ENCODE results near the gene SORBS1.

The SORBS1 gene

GRCh38 chr10:95266674-95267095 is 294.5 kb downstream of the SORBS1 start:
- H3K27me3 Mint-ChIP-seq, result no peaks in the 10 kb centered on the region
- ATAC-seq (replicated peaks), result peak; percentile 99 to 100

GRCh38 chr10:95265572-95265971 is 295.6 kb downstream of the SORBS1 start:
- H3K36me3 Mint-ChIP-seq, result peaks cover 21 to 46% of the 10 kb centered on the region in 2 donors

More at GRCh38 chr10:95266674-95267095, 294.5 kb downstream of the SORBS1 start:
- peaks cover 25 to 38% of the 10 kb centered on the region in 2 donors for H3K4me1 Mint-ChIP-seq
- peak overlapping the region; percentile 95 for H3K27ac Mint-ChIP-seq
- no peak for DNase-seq
- no peaks in the 10 kb centered on the region for H3K9me3 Mint-ChIP-seq
- H3K4me3 Mint-ChIP-seq, result peak overlapping the region in 1 of 2 donors; percentile 57
- H3K36me3 Mint-ChIP-seq, result peaks cover 21 to 43% of the 10 kb centered on the region in 2 donors

GRCh38 chr10:95264227-95265051 is 296.7 kb downstream of the SORBS1 start:
- peaks cover 27 to 45% of the 10 kb centered on the region in 2 donors for H3K4me1 Mint-ChIP-seq
- no peak overlapping the region for H3K4me3 Mint-ChIP-seq
- H3K27ac Mint-ChIP-seq, result no peak overlapping the region
- H3K27me3 Mint-ChIP-seq, result no peaks in the 10 kb centered on the region
- ATAC-seq (replicated peaks) (no peak), DNase-seq (no peak)
- H3K36me3 Mint-ChIP-seq, result peaks cover 19 to 45% of the 10 kb centered on the region in 2 donors
- H3K9me3 Mint-ChIP-seq, result no peaks in the 10 kb centered on the region

More at GRCh38 chr10:95265572-95265971, 295.6 kb downstream of the SORBS1 start:
- no peaks in the 10 kb centered on the region for H3K9me3 Mint-ChIP-seq
- peaks cover 27 to 42% of the 10 kb centered on the region in 2 donors for H3K4me1 Mint-ChIP-seq
- ATAC-seq (replicated peaks) (no peak), DNase-seq (no peak)
- no peak overlapping the region for H3K27ac Mint-ChIP-seq
- no peak overlapping the region for H3K4me3 Mint-ChIP-seq
- H3K27me3 Mint-ChIP-seq, result no peaks in the 10 kb centered on the region

GRCh38 chr10:95263864-95264226 is 297.3 kb downstream of the SORBS1 start:
- Mint-ChIP-seq H3K9me3 (no peaks in the 10 kb centered on the region), H3K27me3 (no peaks in the 10 kb centered on the region), H3K27ac (peak overlapping the region; percentile 21), H3K4me3 (no peak overlapping the region), H3K4me1 (peaks cover 24 to 45% of the 10 kb centered on the region in 2 donors), H3K36me3 (peaks cover 19 to 47% of the 10 kb centered on the region in 2 donors)
- no peak for ATAC-seq (replicated peaks)
- no peak for DNase-seq

DNA sequence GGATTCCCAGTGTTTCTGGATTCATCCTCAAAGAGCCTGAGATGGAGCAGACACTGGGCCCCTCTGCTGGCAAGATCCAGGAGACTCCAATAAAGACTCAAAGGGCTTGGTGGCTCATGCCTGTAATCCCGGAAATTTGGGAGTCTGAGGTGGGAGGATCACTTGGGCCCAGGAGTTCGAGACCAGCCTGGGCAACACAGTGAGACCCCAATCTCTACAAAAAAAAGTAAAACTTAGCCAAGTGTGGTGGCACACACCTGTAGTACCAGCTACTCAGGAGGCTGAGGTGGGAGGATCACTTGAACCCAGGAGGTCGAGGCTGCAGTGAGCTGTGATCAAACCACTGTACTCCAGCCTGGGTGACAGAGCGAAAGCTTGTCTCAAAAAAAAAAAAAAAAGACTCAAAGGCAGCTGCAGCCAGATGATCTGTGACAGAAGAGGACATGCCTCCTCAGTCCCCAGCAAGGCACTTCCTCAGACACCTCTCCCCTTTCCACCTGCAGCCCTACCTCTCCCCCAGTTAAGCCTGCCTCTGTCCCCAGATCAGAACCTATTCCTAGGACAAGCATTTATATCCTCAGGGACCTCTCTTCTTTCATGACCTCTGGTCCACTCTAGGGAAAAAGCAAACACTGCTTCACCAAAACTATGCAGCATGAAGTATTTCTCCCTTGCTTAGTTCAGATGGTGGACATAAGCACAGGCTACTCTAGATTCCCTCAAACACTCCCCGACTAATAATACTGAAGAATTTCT is 298.2 kb downstream of the SORBS1 start:
- no peak for DNase-seq
- Mint-ChIP-seq H3K27me3 (no peaks in the 10 kb centered on the region), H3K9me3 (peaks cover 0 to under 1% of the 10 kb centered on the region in 2 donors), H3K4me1 (peaks cover 23 to 45% of the 10 kb centered on the region in 2 donors), H3K36me3 (peaks cover 22 to 49% of the 10 kb centered on the region in 2 donors), H3K27ac (peak overlapping the region; percentile 37), H3K4me3 (no peak overlapping the region)
- ATAC-seq (replicated peaks), result no peak

DNA sequence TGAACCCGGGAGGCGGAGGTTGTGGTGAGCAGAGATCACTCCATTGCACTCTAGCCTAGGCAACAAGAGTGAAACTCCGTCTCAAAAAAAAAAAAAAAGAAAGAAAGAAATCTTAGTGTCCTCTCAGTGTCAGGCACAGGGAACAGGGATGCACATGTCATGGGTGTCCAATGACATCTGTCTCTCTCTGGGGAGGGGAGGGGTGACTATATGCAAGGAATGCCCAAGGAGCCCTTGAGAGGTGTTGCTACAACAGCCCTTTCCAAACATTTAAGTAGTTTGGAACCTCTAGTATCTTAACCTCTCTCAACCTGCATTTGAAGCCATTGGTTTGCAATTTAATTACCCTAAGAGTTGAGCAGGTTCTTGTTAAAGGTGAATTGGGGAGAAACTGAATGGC is 299.2 kb downstream of the SORBS1 start:
- peaks cover 0 to 3% of the 10 kb centered on the region in 2 donors for H3K9me3 Mint-ChIP-seq
- no peaks in the 10 kb centered on the region for H3K27me3 Mint-ChIP-seq
- H3K4me1 Mint-ChIP-seq, result peaks cover 23 to 43% of the 10 kb centered on the region in 2 donors
- ATAC-seq (replicated peaks) (no peak), DNase-seq (no peak)
- H3K36me3 Mint-ChIP-seq, result peaks cover 29 to 56% of the 10 kb centered on the region in 2 donors
- H3K4me3 Mint-ChIP-seq, result no peak overlapping the region
- peak overlapping the region; percentile 47 for H3K27ac Mint-ChIP-seq

Data from stimulated activated naive B cell treated with anti-CD40 and anti-IgM and Interleukin-4, amounts not matched to agents 10 μg/mL and 1 μg/mL and 100 μg/mL, for 72 hours (primary cell).